SH-SY5Y (cell line): ENCODE results near the gene CACNA1H.

ENCODE experiments used
- GATA2 ChIP-seq: IDR thresholded peaks from 2 replicates; pipeline ENCODE4 v1.6.1; 2011; ENCODE audit warnings: mild to moderate bottlenecking, low read depth, low read length
- GATA3 ChIP-seq: IDR thresholded peaks from 2 replicates; pipeline ENCODE4 v1.6.1; 2011; ENCODE audit warnings: low read depth, mild to moderate bottlenecking, low read length, moderate library complexity

DNA sequence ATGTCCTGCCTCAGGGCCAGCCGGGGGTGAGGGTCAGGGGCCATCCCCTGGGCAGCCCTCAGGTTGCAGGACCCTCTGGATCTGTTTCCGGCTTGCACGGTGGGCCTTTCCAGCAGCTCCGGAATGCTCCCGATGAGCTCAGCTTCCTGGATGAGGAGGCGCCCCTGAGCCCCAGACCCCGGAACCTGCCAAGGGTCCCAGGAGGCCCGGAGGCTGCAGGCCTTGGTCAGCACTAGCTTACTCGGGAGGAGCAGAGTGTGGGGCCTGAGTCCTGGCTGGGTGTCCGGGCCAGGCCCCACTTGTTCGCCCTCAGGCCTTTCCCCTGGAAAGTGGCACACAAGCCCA lies 49.3 kb upstream of the CACNA1H start:
- no peak for TF ChIP-seq GATA3
- no peak for TF ChIP-seq GATA2
